ENCODE measurements around the gene TEX11. TPM values are rescaled to one million over a fixed set of nuclear protein-coding genes. Genes with fewer than 3 reads are reported as not detected.

The TEX11 gene
- total RNA-seq, 1 donor, result not detected

GRCh38 chrX:70479922-70480659 lies 428.4 kb downstream of the TEX11 start:
- H3K4me3 ChIP-seq (ENCODE audit: low read depth, low read length), result peak overlapping the region; percentile 12
- DNase-seq (ENCODE audit: low read depth), result peak; percentile 27
- TF ChIP-seq CTCF (IDR thresholded peaks at IDR 0.05; ENCODE audit: insufficient read depth, low read depth, low read length), result no peak

GRCh38 chrX:70479247-70479921 lies 429.1 kb downstream of the TEX11 start:
- peak overlapping the region; percentile 19 for H3K4me3 ChIP-seq (ENCODE audit: low read depth, low read length)
- TF ChIP-seq CTCF (IDR thresholded peaks at IDR 0.05; ENCODE audit: insufficient read depth, low read depth, low read length), result no peak
- DNase-seq (ENCODE audit: low read depth), result peak; percentile 83

Small RNA genes lying within 50 kb of the gene (small RNA-seq; reads per million reads assigned to genes)
- not detected for gene SNORD3E

Other genes starting within 250 kb of the TEX11 start
- under 0.01 and 0.86 TPM in 2 replicates for gene SLC7A3, start 22.4 kb upstream of the TEX11 start, total RNA-seq
- gene SNX12, start 159.6 kb upstream of the TEX11 start, total RNA-seq, result 61.5 and 73.4 TPM in 2 replicates
- 4.3 and 4.5 TPM in 2 replicates for gene FOXO4, start 187.1 kb upstream of the TEX11 start, total RNA-seq
- gene CXorf65, start 198.0 kb upstream of the TEX11 start, total RNA-seq, result not detected in 2 replicates
- not detected in 2 replicates for gene IL2RG, start 202.9 kb upstream of the TEX11 start, total RNA-seq
- gene MED12, start 209.9 kb upstream of the TEX11 start, total RNA-seq, result 31.5 and 34.5 TPM in 2 replicates
- 0.32 and 0.43 TPM in 2 replicates for gene NLGN3, start 236.1 kb upstream of the TEX11 start, total RNA-seq

Data from fibroblast of villous mesenchyme (primary cell).